Hindlimb muscle (tissue), 1 donor: ENCODE results near the gene PRUNE2. TPM values are rescaled to one million over a fixed set of nuclear protein-coding genes. Genes with fewer than 3 reads are reported as not detected.
"Not testable (repeated sequence)": the region's sequence is repeated elsewhere in the genome, so short reads cannot be mapped to it uniquely, and the experiment has no call there.

ENCODE experiments used
- DNase-seq: peaks from one replicate; pipeline ENCODE4 v3.0.0-alpha.2; 2013
- polyA plus RNA-seq: library from polyadenylated mRNA; unstranded; fragments of 120-200 nt; gene quantifications from one replicate; pipeline ENCODE4 v1.2.1, GENCODE V29; 2013; ENCODE audit not compliant: insufficient read length

PRUNE2 gene
- polyA plus RNA-seq, 1 donor, result 10.6 TPM

DNA sequence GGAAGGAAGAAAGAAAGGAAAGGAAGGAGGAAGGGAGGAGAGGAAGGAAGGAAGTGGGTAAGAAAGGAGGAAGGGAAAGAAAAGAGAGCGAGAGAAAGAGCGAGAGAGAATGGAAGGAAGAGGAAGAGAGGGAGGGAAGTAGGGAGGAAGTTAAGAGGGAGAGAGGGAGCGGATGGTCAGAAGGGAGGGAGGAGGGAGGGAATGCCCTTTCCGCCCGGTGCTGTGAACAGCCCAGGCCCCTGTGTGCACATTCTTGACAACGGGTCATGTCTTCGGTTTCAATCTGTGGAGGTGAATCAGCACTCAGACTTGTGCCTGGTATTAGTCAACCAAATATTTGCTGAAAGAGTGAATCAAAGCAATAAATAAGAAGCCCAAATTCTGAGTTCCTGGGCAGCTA, 39.2 kb downstream of the PRUNE2 start:
- no peak for DNase-seq

DNA sequence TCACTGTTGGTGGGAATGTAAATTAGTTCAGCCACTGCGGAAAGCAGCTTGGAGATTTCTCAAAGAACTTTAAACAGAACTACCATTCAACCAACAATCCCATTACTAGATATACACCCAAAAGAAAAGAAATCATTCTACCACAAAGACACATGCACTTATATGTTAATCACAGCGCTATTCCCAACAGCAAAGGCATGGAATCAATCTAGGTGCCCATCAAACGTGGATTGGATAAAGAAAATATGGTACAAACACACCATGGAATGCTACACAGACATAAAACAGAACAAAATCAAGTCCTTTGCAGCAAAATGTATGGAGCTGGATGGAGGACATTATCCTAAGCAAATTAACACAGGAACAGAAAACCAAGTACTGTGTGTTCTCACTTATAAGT, 42.1 kb downstream of the PRUNE2 start:
- no peak for DNase-seq

DNA sequence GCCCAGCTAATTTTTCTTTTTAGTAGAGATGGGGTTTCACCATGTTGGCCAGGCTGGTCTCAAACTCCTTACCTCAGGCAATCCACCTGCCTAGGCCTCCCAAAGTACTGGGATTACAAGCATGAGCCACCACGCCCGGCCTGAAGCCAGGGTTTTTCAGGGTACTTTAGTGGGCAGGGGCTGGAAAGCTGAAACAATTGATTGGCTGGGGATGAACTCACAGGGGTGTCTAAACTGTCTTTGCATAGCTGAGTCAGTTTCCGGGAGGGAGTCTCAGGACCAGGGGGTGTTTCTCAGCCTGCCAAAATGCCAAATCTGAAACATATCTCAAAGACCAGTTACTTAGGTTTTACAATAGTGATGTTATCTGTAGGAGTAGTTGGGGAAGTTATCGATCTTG, 46.1 kb downstream of the PRUNE2 start:
- DNase-seq, result no peak

DNA sequence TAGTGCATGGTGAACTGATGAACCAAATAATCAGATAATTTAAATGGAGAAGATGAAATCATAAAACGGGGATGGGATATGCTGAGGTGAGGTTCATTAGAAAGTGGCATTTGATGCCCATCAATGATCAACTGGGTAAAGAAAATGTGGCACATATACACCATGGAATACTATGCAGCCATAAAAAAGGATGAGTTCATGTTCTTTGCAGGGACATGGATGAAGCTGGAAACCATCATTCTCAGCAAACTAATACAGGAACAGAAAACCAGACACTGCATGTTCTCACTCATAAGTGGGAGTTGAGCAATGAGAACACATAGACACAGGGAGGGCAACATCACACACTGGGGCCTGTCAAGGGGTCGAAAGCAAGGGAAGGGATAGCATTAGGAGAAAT, 47.7 kb downstream of the PRUNE2 start:
- DNase-seq, result not testable (repeated sequence)

DNA sequence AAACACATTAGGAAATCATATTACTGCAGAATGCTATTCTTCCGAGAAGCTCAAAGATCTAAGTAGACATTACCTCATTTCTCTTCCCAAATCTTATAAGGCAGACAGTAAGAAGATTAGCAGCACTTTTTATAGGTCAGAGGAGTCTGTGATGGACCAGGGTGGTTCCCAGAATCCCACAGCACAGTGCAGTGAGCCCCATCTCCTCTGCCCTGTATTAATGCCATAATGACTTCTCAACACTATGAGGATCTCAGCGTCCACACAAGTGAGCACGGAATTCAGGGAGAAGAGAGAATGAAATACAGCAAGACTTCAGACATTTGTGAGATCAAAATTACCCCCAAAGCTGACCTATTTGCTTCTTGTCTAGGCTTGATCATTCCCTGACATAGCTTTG, 49.9 kb downstream of the PRUNE2 start:
- DNase-seq, result no peak

DNA sequence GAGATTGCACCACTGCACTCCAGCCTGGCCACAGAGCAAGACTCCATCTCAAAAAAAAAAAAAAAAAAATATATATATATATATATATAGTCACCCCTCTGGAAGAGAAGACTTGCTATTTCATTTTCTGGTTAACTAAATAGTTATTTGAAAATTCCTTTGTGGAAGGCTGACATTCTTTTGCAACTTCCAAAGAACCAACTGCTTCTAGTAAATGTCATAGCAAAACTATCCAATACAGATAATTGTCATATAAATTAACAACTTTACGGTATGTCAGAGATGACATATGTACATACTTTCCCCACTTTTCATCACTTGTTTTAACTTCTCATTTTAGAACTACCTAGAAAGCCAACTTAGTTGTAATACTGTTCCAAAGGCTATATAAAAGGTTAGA, 50.9 kb downstream of the PRUNE2 start:
- no peak for DNase-seq

DNA sequence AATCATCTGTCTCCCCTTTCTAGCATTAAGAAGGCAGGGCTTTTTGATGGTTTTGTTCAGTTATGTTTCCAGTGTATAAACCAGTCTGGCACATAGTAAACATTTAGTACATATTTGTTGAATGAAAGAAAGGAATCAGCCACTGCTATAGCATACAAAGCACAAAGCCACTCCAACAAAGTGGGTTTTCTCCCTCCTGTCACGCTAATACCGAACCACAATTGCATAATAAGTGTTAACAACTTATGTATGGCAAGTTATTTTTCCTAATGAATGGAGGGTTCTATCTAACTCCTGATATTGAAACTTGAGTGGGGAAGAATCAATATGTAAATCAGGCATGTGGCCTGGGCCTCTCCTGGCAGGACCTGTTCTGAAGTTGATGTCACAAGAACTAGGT, 53.9 kb downstream of the PRUNE2 start:
- no peak for DNase-seq

DNA sequence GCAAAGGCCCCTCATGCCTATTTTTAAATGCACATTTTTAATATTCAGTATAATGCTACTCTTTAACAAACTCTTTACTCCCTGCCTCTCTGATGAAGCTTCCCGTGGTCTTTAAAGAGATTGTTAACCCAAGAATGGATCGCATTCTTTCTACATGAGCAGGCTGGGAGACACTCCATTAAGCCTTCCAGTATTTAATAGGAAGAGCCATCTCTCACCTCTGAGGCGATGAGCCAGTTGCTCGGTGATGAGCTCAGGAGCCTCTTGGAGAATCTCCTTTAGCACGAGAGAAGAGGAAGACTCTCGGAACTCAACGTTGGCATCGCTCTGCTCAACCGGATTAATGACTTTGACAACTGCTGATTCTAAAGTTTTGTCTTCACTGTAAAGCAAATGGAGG, 59.6 kb downstream of the PRUNE2 start:
- DNase-seq, result no peak

DNA sequence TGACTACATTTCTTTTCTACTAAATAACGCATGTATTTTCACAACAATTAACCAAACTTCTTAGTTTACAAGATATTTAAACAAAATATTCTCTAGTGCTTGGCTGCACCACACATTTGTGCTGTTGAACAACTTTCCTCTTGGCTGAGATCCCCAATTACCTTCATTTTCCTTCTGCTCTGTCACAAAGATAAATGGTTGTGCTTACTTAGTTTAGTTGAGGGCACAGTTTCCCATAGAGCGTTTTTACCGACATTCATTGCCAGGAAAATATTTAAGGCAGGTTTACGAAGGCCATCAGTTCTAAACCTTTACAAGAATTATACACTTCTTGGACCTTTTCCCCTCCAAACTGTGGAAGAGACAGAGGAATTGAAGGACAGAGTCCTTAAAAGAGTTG, 60.7 kb downstream of the PRUNE2 start:
- DNase-seq, result no peak

DNA sequence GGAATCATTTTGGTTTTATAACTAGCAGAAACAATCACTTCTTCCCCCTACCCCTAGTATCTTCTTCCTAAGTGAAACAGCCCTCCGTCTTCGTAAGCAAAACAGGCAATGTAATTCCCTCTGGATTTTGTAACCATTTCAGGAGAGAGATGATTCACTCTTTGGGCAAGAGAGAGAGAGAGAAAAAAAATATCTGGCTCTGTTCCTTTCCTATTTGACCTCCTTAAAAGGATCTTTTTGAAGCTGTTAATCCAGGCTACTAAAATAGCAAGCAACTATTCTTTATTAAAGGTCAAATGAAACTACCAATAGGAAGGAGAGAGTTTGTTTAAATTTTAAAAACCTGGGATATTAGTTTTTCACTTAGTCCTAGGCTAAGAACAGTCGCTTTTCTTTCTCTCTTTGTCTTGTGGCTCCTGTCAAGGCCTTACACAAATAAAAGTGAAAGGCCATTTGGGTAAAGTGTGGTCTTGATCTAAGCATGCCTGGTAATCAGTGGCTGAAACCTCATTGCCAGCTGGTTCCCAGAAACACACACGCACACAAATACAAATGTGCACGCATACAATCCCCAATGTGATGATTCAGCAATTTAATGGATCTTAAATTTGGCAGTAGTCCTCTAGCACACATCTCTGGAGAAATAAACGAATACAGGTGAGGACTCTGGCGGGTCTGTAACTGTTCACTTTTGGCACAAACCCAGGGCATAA, 70.2 kb downstream of the PRUNE2 start:
- DNase-seq, result no peak

DNA sequence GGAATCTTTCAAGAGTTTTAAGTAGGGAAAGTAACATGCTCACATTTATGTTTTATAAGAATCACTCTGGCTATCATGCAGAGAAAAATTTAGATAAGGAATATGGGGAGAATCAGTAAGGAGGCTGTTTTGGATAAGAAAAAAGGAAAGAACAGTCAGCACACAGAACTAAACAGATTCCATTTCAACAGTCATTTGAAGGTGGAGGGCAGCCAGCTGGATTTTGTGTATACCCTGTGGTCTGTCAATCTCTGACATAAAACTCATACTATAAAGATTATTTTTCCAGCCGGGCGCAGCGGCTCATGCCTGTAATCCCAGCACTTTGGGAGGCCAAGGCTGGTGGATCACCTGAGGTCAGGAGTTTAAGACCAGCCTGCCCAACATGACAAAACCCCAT, 77.5 kb downstream of the PRUNE2 start:
- DNase-seq, result no peak

DNA sequence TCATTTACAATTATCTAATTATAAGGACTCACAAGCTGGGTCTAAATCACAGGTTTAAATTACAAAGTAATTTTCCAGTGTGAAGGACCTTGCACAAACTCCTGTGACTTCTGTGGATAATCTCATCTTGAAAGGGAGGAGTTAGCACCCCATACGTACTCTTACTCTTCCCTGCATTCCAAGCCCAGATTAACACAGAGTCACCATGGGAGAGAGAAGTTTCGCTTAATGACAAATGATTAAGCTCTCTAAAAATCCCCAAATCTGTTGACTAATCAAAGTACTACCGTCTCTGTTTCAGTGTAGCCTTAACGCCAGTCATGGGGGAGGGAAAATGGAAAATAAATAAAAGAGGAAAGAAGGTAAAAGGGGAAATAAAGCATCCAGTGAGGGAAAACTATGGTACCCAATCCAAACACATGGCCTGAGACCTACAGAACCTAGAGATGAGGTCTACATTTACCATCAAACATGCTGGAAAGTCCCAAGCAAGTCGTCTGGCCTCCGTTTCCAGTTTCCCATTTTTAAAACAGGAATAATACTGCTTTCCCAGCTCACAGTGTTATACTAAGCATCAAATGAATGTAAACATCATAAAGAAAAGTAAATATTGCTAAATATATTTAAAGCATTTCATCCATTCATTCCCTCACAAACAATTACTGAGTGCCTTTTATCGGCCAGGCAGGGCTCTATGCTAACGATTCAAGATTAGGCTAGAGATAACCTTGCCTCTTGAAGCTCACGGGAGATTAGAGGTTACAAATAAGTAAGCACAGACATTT, 78.4 kb downstream of the PRUNE2 start:
- no peak for DNase-seq

DNA sequence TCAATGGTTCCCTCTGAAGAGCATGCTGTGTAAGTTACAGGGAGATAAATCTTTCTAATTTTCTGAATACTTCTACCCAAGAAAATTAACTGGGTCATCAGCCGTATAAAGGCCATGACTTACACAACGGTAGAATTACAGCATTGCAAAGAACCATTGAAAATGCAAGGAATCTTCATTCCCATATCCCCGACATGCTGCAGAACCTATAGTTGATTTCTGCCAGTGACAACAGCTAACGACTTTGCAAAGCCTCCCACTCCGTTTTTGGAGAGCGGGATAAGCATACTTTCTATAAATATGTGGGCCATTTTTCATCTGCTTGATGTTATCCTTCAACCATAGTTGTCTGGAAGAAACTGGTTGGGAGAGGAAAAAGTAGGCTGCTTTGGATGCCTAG, 85.5 kb downstream of the PRUNE2 start:
- no peak for DNase-seq

DNA sequence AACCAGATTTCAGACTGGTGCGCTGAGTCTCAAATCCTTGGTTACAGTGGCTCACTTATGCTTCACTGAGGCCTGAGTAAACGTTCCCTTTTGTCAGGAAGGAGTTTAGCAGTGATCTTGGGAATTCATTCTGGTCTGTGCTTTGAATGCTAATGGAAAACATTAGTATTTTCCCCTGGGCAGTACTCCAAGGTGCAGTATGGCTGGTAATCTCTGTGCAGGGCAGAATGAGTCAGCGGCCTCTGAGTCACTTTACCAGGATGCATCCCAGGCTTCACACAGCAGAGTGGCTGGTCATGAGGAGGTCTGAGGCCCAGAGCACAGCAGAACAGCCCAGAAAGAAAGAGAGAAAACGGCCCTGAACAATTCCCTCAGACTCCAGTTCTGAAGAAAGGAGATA, 87.6 kb downstream of the PRUNE2 start:
- peak; percentile 40 for DNase-seq

DNA sequence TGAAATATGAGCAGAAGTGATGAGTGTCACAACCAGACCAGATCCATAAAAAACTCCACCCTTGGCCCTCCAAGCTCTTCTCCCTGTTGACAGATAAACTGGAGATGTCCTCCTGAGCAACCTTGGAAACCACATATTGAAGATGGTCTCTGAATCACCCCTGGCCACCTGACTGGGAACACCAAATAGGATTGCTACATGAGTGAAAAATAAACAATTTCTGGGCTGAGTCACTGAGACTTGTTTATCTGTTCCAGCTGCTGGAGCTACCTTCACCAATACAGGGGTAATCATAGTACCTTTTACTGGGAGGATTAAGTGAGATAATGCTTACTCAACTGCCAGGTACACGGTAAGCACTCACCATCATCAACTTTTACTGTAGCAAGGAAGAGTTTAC, 88.4 kb downstream of the PRUNE2 start:
- DNase-seq, result no peak

DNA sequence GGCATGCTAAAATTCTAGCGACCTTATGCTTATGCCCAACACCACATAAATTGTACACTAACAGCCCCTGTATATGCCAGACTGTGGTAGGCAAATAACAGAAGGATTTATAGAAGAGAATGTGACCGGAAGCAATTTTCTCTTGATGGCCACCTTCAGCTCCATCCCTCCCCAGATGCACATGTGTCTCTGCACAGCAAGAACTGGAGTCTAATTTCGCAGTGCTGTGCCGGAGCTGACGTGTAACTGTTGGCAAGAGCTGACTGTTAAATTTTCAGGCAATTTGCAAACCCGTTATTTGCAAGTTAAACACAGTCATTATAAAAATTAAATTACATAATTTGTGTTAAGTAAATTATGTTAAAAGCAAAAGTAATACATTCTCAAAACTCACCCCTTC, 93.3 kb downstream of the PRUNE2 start:
- no peak for DNase-seq

DNA sequence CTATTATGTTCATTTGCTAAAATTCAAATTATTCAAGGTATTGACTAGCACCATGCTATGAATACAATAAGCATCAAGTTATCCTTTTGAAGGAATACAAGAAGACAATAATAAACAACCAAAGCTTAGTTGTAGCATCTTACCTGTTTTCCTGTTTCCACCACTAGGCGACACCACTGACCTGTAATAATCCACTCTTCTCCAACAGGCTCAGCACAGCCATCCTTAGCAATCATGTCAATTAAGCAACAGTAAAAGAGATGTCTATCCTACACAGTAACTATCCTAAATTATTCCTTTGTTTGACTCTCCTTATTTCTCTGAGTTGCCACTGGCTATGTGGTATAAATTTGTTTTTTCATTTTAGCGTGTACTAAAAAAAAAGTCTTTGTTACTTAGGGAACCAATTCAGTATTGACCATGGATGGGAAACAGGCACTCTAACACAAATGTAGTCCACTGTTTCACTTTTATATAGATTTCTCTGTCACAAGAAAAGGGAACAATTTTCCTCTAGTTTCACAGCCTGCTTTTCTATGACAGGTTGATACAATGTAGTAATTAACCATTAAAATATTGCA, 95.4 kb downstream of the PRUNE2 start:
- DNase-seq, result peak; percentile 41

DNA sequence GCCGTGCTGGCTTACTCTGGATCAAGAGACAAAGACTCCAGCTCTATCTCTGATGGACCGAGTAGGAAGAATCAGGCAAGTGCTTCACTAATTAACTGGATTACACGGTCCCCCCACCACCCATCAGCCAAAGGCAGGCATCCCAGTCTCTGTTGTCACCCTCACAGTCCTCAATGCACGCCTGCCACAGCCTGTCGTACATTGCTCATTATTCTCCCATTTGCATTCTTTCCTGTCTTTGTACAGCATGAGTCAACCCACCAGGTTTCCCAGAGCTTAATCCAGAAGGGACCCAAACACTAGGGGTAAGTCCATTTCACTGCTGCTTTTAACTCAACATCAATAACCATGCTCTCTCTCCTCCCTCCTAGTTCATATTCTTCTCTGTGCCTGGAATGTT, 97.3 kb downstream of the PRUNE2 start:
- no peak for DNase-seq

DNA sequence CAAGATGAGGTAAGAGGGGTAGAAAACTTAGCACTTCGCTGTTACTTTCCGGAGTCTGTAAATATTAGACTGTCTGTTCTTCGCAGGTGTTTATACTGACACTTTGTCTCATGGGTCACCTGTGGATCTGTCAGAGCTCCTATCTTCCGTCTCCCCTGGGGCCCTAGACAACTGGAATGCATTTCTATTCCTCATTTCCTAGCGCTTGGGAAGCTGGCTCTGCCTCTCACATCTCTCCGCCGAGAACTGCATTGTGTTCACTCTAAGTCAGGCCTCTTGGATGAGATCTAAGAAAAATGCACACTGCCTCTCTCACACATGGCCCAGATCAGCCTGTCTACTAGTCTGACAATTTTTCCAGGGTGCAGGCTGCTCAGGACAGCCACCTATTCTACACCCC, 102.2 kb downstream of the PRUNE2 start:
- DNase-seq, result no peak

DNA sequence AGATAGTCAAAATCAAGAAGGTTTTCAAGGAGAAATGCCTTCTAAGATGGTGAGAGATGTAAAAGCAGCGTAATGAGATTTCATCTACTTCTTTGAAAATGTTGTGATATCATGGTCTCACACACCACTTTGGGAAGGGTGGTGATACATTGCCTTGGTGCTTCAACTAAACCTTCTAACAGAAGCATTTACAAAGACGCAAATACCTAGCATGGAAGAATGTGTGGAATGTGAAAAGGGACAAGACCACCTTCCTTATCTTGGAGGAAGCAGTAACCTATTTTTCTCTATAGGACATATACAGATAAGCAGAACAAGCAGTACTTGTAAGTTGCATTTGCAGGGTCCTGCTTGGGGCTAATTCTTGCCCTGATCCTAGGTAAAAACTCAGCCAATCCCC, 102.8 kb downstream of the PRUNE2 start:
- DNase-seq, result no peak

DNA sequence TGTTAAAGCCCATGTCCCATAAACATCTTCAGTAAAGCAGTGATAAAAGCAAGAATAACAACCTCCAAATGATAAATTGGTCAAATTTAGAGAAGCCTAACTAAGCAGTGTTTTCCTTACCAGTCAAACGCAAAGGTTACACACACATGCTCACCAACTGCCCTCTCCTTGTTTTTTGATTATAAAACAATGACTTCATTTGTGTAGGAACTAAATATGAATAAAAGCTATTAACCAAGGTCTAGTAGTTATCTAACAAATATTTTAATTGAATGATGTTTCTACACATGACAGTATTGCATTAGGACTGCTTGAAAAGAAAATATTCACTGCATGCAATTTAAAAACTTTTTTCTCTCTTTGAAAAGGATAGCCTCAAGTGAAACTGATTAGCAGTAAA, 105.0 kb downstream of the PRUNE2 start:
- no peak for DNase-seq

DNA sequence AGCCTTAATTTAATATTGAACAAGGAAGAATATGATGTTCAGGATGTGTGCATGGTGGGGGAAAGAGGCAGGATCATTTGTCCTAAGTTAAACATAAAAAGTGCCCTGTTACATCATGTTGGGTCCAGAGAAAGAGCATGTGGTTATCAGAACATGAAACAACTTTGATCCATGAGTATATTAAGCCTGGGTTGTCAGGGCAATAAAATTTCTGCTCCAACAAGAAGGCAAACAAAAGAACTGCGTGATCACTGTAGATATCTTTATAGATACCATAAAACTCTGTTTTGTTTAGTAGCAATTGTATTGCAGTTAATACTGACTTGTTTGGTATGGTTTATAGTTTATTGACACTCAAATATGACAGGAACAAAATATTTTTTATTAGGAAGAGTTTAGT, 106.4 kb downstream of the PRUNE2 start:
- DNase-seq, result no peak

DNA sequence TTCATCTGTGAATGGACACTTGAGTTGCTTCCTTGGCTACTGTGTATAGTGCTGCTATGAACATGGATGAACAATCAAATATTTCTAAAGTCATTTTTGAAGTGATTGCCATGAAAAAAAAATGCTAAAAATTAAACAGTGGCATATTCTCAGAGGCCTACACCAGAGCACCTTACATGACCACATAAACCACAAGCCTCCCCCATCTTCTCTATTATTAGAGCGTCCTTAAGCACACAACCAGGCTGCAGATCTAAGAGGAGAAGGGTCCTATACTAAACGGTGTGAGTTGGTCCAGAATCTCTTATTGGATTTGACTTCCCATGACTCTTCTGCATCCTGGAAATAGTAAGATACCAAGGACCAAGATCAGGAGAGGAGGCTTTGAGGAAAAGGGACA, 107.4 kb downstream of the PRUNE2 start:
- no peak for DNase-seq

DNA sequence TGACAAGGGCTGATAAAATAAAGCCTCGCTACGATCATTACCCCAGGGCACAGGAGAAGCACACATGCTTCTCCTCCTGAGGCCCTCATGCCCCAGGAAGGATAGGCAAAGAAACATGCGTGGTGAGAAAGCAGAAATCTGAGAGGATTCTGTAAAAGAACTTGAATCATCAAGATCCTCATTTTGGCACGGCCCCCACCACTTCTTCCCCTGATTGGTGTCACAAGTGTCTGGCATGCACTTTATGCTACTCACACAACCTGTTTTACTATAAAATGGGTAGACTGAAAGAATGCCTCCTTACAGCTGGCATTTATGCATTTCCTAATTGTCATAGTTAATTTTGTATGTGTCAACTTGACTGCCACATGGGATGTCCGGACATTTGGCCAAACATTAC, 109.6 kb downstream of the PRUNE2 start:
- no peak for DNase-seq
